ENCODE data around the gene GALNT18. TPM values are rescaled to one million over a fixed set of nuclear protein-coding genes. Genes with fewer than 3 reads are reported as not detected.

Gene GALNT18
- total and polyA plus RNA-seq, 4 donors, result 2.1 to 11.0 (median 3.8) TPM

GRCh38 chr11:11426226-11426952, 195.4 kb downstream of the GALNT18 start:
- Histone ChIP-seq H3K27me3 (ENCODE audit: control insufficient read depth in 4 of 4, insufficient read depth in 4 of 4, low read length in 3 of 4) (no peaks in the 10 kb centered on the region), H3K9me3 (ENCODE audit: control insufficient read depth in 4 of 4, low read length in 3 of 4) (no peaks in the 10 kb centered on the region), H3K4me1 (ENCODE audit: control insufficient read depth in 4 of 4, insufficient read depth in 4 of 4, low read length in 3 of 4) (peaks cover 0 to 3% (median 0%) of the 10 kb centered on the region in 4 donors), H3K4me3 (ENCODE audit: low read depth in 1 of 3, low read length in 3 of 3) (no peak overlapping the region), H3K27ac (ENCODE audit: low read depth in 1 of 2, low read length in 2 of 2) (no peak overlapping the region), H3K9ac (ENCODE audit: low read depth in 1 of 2, low read length in 2 of 2) (no peak overlapping the region), H3K36me3 (ENCODE audit: control insufficient read depth in 4 of 4, insufficient read depth in 3 of 4, low read depth in 1 of 4, low read length in 3 of 4) (peaks cover 0 to 27% (median 15%) of the 10 kb centered on the region in 4 donors)
- TF ChIP-seq RXRA (IDR thresholded peaks at IDR 0.05) (no peak), JUND (IDR thresholded peaks at IDR 0.05) (no peak), NR2F2 (IDR thresholded peaks at IDR 0.05) (no peak), TAF1 (conservative IDR thresholded peaks at IDR 0.05) (no peak), EGR1 (IDR thresholded peaks at IDR 0.05; ENCODE audit: low read depth in 2 of 2) (no peak), FOXA1 (IDR thresholded peaks at IDR 0.05) (no peak), HNF4A (conservative IDR thresholded peaks at IDR 0.05) (no peak)
- TF ChIP-seq, protein P1, sequence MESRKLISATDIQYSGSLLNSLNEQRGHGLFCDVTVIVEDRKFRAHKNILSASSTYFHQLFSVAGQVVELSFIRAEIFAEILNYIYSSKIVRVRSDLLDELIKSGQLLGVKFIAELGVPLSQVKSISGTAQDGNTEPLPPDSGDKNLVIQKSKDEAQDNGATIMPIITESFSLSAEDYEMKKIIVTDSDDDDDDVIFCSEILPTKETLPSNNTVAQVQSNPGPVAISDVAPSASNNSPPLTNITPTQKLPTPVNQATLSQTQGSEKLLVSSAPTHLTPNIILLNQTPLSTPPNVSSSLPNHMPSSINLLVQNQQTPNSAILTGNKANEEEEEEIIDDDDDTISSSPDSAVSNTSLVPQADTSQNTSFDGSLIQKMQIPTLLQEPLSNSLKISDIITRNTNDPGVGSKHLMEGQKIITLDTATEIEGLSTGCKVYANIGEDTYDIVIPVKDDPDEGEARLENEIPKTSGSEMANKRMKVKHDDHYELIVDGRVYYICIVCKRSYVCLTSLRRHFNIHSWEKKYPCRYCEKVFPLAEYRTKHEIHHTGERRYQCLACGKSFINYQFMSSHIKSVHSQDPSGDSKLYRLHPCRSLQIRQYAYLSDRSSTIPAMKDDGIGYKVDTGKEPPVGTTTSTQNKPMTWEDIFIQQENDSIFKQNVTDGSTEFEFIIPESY (IDR thresholded peaks at IDR 0.05), result no peak
- TF ChIP-seq, protein P2, sequence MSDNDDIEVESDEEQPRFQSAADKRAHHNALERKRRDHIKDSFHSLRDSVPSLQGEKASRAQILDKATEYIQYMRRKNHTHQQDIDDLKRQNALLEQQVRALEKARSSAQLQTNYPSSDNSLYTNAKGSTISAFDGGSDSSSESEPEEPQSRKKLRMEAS (IDR thresholded peaks at IDR 0.05), result no peak
- DNase-seq (ENCODE audit: low spot score), result no peak
- WGBS, result 88% methylated on average over 4 of the region's 4 CpGs

GRCh38 chr11:11425806-11426205, 196.0 kb downstream of the GALNT18 start:
- Histone ChIP-seq H3K4me1 (ENCODE audit: control insufficient read depth in 4 of 4, insufficient read depth in 4 of 4, low read length in 3 of 4) (peaks cover 0 to 3% (median 0%) of the 10 kb centered on the region in 4 donors), H3K9me3 (ENCODE audit: control insufficient read depth in 4 of 4, low read length in 3 of 4) (no peaks in the 10 kb centered on the region), H3K4me3 (ENCODE audit: low read depth in 1 of 3, low read length in 3 of 3) (no peak overlapping the region), H3K9ac (ENCODE audit: low read depth in 1 of 2, low read length in 2 of 2) (no peak overlapping the region), H3K27me3 (ENCODE audit: control insufficient read depth in 4 of 4, insufficient read depth in 4 of 4, low read length in 3 of 4) (no peaks in the 10 kb centered on the region), H3K36me3 (ENCODE audit: control insufficient read depth in 4 of 4, insufficient read depth in 3 of 4, low read depth in 1 of 4, low read length in 3 of 4) (peaks cover 0 to 22% (median 10%) of the 10 kb centered on the region in 4 donors), H3K27ac (ENCODE audit: low read depth in 1 of 2, low read length in 2 of 2) (no peak overlapping the region)
- 96% methylated on average over 5 of the region's 5 CpGs for WGBS
- DNase-seq (ENCODE audit: low spot score), result no peak
- TF ChIP-seq FOXA2 (IDR thresholded peaks at IDR 0.05) (no peak), NR2F2 (IDR thresholded peaks at IDR 0.05) (no peak), HNF4A (conservative IDR thresholded peaks at IDR 0.05) (no peak), FOXA1 (IDR thresholded peaks at IDR 0.05) (no peak), JUND (IDR thresholded peaks at IDR 0.05) (no peak), TAF1 (conservative IDR thresholded peaks at IDR 0.05) (no peak), REST (IDR thresholded peaks at IDR 0.05) (no peak), EGR1 (IDR thresholded peaks at IDR 0.05; ENCODE audit: low read depth in 2 of 2) (no peak), SP1 (IDR thresholded peaks at IDR 0.05) (no peak), RAD21 (IDR thresholded peaks at IDR 0.05) (no peak)
- TF ChIP-seq, protein P3, sequence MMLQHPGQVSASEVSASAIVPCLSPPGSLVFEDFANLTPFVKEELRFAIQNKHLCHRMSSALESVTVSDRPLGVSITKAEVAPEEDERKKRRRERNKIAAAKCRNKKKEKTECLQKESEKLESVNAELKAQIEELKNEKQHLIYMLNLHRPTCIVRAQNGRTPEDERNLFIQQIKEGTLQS (IDR thresholded peaks at IDR 0.05), result no peak
- TF ChIP-seq, protein P2 (IDR thresholded peaks at IDR 0.05), result no peak

Measured in liver (tissue), 9 donors.